PFSK-1 (cell line): ENCODE data around the gene MOB3A.

Source experiments
- FOXP2 ChIP-seq: optimal IDR thresholded peaks from 2 replicates; pipeline ENCODE3; 2011; ENCODE audit warnings: borderline replicate concordance, control low read depth, inconsistent platforms; ENCODE audit not compliant: insufficient read depth; ENCODE audit errors: extremely low read length, extremely low read depth
- POLR2AphosphoS5 ChIP-seq: IDR thresholded peaks from 2 replicates; pipeline ENCODE4 v1.6.1; 2012; ENCODE audit warnings: low read depth, mild to moderate bottlenecking, control low read depth, low read length, moderate library complexity
- SIN3A ChIP-seq: IDR thresholded peaks from 2 replicates; pipeline ENCODE4 v1.6.1; 2012; ENCODE audit warnings: mild to moderate bottlenecking, low read length, moderate library complexity, borderline replicate concordance; ENCODE audit not compliant: insufficient read depth
- TAF1 ChIP-seq: IDR thresholded peaks from 2 replicates; pipeline ENCODE4 v1.6.1; 2012; ENCODE audit warnings: low read length, control low read depth, borderline replicate concordance; ENCODE audit not compliant: insufficient read depth
- TF ChIP-seq, protein P1 (sequence below), 2 experiments: IDR thresholded peaks; 2 replicates each; pipeline versions ENCODE4 v1.6.1 to v1.8.0; 2011 to 2012; ENCODE audit warnings: low read depth in 2 of 2, low read length in 2 of 2, control low read depth in 1 of 2, inconsistent platforms in 1 of 2, mild to moderate bottlenecking in 1 of 2, moderate library complexity in 1 of 2; ENCODE audit not compliant: insufficient read depth in 1 of 2

The MOB3A gene

DNA sequence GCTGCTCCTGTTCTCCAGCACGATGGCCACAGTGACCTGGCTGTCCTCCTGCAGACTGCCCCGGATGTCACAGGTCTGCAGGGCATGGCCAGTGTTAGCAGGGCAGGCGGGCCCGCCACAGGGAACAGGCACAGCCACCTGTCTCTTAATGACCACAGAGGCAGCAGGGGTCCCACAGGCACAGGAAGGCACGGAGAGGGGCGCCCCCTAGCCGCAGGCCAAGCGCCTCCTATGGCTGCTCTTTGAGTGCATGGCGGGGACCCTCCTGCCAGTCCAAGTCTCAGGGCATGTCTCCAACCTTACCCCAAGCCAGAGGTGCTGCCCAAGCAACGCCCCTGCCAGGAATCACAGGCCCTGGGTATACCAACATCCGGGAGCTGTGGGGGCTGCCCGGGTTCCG, 14.7 kb upstream of the MOB3A start:
- TF ChIP-seq POLR2AphosphoS5, result no peak
- TF ChIP-seq, protein P1, sequence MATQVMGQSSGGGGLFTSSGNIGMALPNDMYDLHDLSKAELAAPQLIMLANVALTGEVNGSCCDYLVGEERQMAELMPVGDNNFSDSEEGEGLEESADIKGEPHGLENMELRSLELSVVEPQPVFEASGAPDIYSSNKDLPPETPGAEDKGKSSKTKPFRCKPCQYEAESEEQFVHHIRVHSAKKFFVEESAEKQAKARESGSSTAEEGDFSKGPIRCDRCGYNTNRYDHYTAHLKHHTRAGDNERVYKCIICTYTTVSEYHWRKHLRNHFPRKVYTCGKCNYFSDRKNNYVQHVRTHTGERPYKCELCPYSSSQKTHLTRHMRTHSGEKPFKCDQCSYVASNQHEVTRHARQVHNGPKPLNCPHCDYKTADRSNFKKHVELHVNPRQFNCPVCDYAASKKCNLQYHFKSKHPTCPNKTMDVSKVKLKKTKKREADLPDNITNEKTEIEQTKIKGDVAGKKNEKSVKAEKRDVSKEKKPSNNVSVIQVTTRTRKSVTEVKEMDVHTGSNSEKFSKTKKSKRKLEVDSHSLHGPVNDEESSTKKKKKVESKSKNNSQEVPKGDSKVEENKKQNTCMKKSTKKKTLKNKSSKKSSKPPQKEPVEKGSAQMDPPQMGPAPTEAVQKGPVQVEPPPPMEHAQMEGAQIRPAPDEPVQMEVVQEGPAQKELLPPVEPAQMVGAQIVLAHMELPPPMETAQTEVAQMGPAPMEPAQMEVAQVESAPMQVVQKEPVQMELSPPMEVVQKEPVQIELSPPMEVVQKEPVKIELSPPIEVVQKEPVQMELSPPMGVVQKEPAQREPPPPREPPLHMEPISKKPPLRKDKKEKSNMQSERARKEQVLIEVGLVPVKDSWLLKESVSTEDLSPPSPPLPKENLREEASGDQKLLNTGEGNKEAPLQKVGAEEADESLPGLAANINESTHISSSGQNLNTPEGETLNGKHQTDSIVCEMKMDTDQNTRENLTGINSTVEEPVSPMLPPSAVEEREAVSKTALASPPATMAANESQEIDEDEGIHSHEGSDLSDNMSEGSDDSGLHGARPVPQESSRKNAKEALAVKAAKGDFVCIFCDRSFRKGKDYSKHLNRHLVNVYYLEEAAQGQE (IDR thresholded peaks at IDR 0.05; ENCODE audit: insufficient read depth in 1 of 2, low read depth in 2 of 2, low read length in 2 of 2), result no peak

DNA sequence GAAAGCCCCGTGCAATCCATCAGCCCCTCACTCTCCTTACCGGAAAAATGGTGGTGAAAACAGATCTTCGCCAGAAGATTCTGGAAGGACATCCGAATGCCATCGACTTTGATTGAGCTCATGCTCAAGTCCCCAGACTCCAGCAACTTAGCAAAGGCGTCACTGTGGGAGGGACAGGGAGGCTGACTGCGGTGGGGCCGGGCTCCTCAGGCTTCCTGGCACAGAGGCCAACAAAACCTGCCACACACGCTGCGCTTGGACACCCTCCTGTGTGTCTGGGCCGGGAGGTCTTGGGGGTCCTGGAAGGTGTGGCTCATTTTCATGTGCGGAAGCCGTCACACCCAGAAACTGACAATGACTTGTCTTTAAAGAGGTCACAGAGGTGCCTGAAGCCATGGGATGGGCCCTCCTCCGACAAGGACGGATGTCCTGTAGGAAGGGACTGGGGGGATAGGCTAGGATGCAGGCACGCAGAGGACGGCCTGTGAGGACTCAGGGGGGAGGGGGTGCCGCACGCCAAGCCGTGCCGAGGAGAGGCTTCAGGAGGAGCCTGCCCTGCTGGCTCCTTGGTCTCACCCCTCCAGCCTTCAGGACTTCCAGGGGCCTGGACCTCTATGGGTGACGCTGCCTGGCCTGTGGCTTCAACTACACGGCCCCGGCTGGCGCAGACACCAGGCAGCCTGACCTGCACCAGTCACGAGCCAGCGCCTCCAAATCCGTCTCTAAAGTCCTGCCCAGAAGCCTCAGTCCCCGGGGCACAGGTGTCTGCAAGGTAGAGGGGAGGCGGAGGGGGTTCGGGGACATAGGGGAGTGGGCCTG, 13.1 kb upstream of the MOB3A start:
- TF ChIP-seq, protein P1 (IDR thresholded peaks at IDR 0.05; ENCODE audit: insufficient read depth in 1 of 2, low read depth in 2 of 2, low read length in 2 of 2), result no peak
- TF ChIP-seq SIN3A (no peak), FOXP2 (no peak), POLR2AphosphoS5 (no peak), TAF1 (no peak)

DNA sequence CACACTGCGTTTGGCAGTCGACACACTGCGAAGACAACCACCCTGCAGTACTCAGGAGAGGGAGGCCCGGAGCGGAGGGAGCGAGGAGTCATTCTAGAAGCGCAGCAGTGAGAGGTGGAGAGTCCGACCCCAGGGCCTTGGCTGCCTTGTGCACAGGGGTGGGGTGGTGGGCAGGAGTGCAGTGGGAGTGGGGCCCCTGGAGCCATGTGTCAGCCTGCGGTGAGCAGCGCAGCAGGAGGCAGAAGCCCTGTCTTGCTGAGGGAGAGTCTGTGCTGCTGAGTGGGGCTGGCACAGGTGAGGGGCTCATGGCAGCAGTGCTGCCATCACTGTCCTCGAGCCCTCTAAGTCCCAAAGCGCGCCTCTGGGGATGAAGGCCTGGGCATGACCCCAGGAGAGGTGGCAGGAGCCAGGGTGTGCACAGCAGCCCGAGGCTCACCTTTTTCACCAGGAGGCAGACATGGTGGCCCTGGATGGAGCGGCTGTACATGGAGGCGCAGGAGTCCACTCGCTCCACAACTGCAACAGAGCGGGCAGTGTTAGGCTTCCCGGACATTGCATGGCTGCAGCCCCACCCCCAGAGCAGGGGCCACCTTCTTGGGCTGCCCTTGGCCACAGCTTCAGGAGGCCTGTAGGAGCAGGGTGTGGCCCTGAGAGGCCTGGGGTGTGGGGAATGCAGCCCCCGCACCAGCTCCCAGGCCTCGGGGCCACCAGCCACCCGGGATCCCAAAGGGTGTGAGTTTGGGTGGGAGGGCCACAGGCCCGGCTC, 12.3 kb upstream of the MOB3A start:
- no peak for TF ChIP-seq POLR2AphosphoS5

DNA sequence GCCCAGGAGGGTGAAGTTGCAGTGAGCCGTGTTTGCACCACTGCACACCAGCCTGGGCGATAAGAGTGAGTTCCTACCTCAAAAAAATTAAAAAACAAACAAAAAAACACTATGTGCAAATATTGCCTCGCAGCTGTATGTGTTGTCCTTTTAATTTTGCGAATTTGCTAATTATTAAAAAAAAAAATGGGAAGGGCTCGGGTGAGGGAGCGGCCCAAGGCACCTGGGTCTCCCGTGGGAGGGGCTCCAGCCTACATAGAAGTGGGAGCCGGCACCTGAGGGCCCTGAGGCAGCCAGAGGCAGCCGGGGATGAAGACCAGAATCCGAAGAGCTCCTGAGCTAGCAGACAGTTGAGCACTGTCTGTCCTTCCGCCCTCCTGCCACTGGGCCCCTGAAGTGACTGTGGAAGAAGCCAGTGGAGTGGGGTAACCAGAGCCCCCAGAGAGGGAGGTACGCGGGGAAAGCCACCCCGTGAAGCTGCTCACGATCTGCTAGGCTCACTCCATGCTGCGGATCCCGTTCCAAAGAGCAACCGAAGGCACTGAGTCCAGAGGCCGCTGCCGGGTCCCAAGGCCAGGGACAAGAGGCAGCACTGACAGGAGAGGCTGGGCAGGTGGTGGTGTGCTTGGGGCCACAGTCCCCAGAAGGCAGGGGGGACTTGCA, 7.0 kb upstream of the MOB3A start:
- TF ChIP-seq POLR2AphosphoS5 (no peak), SIN3A (no peak), FOXP2 (no peak), TAF1 (no peak)
- TF ChIP-seq, protein P1 (IDR thresholded peaks at IDR 0.05; ENCODE audit: insufficient read depth in 1 of 2, low read depth in 2 of 2, low read length in 2 of 2), result no peak

DNA sequence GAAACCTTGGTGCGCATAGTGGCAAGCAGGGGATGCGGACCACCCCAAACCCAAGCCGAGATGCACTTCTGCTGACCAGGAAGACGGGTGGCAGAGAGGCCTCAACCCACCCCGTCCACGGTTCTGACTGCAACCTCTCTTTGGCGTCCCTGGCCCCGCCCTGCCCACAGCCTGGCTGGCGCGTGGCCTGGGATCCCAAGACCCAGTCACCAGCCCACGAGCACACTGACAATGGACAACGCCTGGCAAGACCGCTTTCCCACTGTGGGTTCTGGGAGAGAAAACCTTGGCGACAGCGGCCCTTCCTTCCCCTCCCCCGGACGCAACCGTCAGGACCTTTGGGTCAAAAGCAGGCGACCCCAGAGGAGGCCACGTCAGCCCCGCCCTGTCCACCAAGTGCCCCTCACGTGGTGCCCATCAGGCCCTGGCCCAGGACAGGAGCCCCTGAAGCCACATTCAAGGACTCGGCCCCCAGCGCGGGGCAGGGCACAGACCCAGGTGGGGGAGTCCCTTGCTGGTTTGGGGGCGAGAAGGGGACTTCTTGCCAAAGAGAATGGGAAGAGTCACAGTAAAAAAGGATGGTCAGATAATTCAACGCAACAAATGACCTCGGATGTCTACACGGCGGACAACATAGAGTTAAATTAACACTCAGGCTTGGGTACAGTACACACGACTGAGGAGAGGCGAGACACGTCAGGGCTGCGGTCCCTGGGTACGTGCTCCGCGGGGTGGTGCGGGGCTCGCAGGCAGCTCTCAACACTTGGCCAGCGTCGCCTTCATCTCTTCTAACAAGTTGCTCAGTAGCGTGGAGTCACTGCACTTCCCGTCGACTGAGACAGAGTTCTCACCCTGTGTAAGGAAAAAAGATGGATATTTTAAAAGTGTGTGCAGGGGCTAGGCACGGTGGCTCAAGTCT, 5.5 kb upstream of the MOB3A start:
- no peak for TF ChIP-seq FOXP2
